ENCODE measurements around the gene COL24A1. TPM values are rescaled to one million over a fixed set of nuclear protein-coding genes. Genes with fewer than 3 reads are reported as not detected.

Gene COL24A1
- total and polyA plus RNA-seq, 2 donors from 2014 or later = 0.47 to 0.54 TPM

GRCh38 chr1:85900921-85901320 is 255.7 kb downstream of the COL24A1 start:
- no peak overlapping the region for H3K4me3 ChIP-seq (ENCODE audit: low read length in 3 of 3)
- H3K27ac ChIP-seq (ENCODE audit: low read depth in 2 of 2, low read length in 2 of 2) = no peak overlapping the region
- H3K9ac ChIP-seq (ENCODE audit: low read length in 3 of 3) = no peak overlapping the region
- no peaks in the 10 kb centered on the region for H3K27me3 ChIP-seq (ENCODE audit: control insufficient read depth, insufficient read depth, low read length)
- intact Hi-C loops (cut with DNase I) = no loop called here
- no peak for TF ChIP-seq CTCF (IDR thresholded peaks at IDR 0.05; ENCODE audit: borderline replicate concordance, extremely low read depth, insufficient read depth)
- DNase-seq = no peak
- no peaks in the 10 kb centered on the region for H3K9me3 ChIP-seq (ENCODE audit: control insufficient read depth in 2 of 3, insufficient read depth in 1 of 3, low read length in 3 of 3)
- H3K4me1 ChIP-seq (ENCODE audit: control insufficient read depth in 2 of 3, insufficient read depth in 2 of 3, low read depth in 1 of 3, low read length in 3 of 3) = no peaks in the 10 kb centered on the region
- FAIRE-seq = no peak
- H3K36me3 ChIP-seq (ENCODE audit: control insufficient read depth in 2 of 3, insufficient read depth in 3 of 3, low read length in 3 of 3) = no peaks in the 10 kb centered on the region

GRCh38 chr1:85898861-85899260 is 257.7 kb downstream of the COL24A1 start:
- Histone ChIP-seq H3K36me3 (ENCODE audit: control insufficient read depth in 2 of 3, insufficient read depth in 3 of 3, low read length in 3 of 3) (no peaks in the 10 kb centered on the region), H3K27me3 (ENCODE audit: control insufficient read depth, insufficient read depth, low read length) (no peaks in the 10 kb centered on the region), H3K4me3 (ENCODE audit: low read length in 3 of 3) (no peak overlapping the region), H3K9ac (ENCODE audit: low read length in 3 of 3) (no peak overlapping the region), H3K27ac (ENCODE audit: low read depth in 2 of 2, low read length in 2 of 2) (no peak overlapping the region), H3K9me3 (ENCODE audit: control insufficient read depth in 2 of 3, insufficient read depth in 1 of 3, low read length in 3 of 3) (no peaks in the 10 kb centered on the region), H3K4me1 (ENCODE audit: control insufficient read depth in 2 of 3, insufficient read depth in 2 of 3, low read depth in 1 of 3, low read length in 3 of 3) (no peaks in the 10 kb centered on the region)
- FAIRE-seq = no peak
- DNase-seq = no peak
- no peak for TF ChIP-seq CTCF (IDR thresholded peaks at IDR 0.05; ENCODE audit: borderline replicate concordance, extremely low read depth, insufficient read depth)
- intact Hi-C loops (cut with DNase I) = no loop called here

GRCh38 chr1:85894651-85895050 is 261.9 kb downstream of the COL24A1 start:
- H3K27ac ChIP-seq (ENCODE audit: low read depth in 2 of 2, low read length in 2 of 2) = no peak overlapping the region
- peak in 3 of 5 donors; percentile 38 to 71 (median 46) for DNase-seq
- no peaks in the 10 kb centered on the region for H3K36me3 ChIP-seq (ENCODE audit: control insufficient read depth in 2 of 3, insufficient read depth in 3 of 3, low read length in 3 of 3)
- no peak overlapping the region for H3K9ac ChIP-seq (ENCODE audit: low read length in 3 of 3)
- TF ChIP-seq CTCF (IDR thresholded peaks at IDR 0.05; ENCODE audit: borderline replicate concordance, extremely low read depth, insufficient read depth) = peak; percentile 27
- H3K4me1 ChIP-seq (ENCODE audit: control insufficient read depth in 2 of 3, insufficient read depth in 2 of 3, low read depth in 1 of 3, low read length in 3 of 3) = no peaks in the 10 kb centered on the region
- H3K4me3 ChIP-seq (ENCODE audit: low read length in 3 of 3) = no peak overlapping the region
- FAIRE-seq = no peak
- H3K27me3 ChIP-seq (ENCODE audit: control insufficient read depth, insufficient read depth, low read length) = no peaks in the 10 kb centered on the region
- intact Hi-C loops (cut with DNase I) = no loop called here
- H3K9me3 ChIP-seq (ENCODE audit: control insufficient read depth in 2 of 3, insufficient read depth in 1 of 3, low read length in 3 of 3) = no peaks in the 10 kb centered on the region

GRCh38 chr1:85892366-85892765 is 264.2 kb downstream of the COL24A1 start:
- no peaks in the 10 kb centered on the region for H3K36me3 ChIP-seq (ENCODE audit: control insufficient read depth in 2 of 3, insufficient read depth in 3 of 3, low read length in 3 of 3)
- H3K9me3 ChIP-seq (ENCODE audit: control insufficient read depth in 2 of 3, insufficient read depth in 1 of 3, low read length in 3 of 3) = no peaks in the 10 kb centered on the region
- DNase-seq (no peak), FAIRE-seq (no peak)
- H3K27ac ChIP-seq (ENCODE audit: low read depth in 2 of 2, low read length in 2 of 2) = no peak overlapping the region
- no peaks in the 10 kb centered on the region for H3K4me1 ChIP-seq (ENCODE audit: control insufficient read depth in 2 of 3, insufficient read depth in 2 of 3, low read depth in 1 of 3, low read length in 3 of 3)
- no peak overlapping the region for H3K9ac ChIP-seq (ENCODE audit: low read length in 3 of 3)
- TF ChIP-seq CTCF (IDR thresholded peaks at IDR 0.05; ENCODE audit: borderline replicate concordance, extremely low read depth, insufficient read depth) = no peak
- H3K4me3 ChIP-seq (ENCODE audit: low read length in 3 of 3) = no peak overlapping the region
- intact Hi-C loops (cut with DNase I) = no loop called here
- no peaks in the 10 kb centered on the region for H3K27me3 ChIP-seq (ENCODE audit: control insufficient read depth, insufficient read depth, low read length)
